Heart right ventricle (tissue), 16 donors: ENCODE measurements around the gene CHKA. TPM values are rescaled to one million over a fixed set of nuclear protein-coding genes. Genes with fewer than 3 reads are reported as not detected.
A peak's percentile ranks its signal among the peaks of the same experiment; 100 is the strongest.

Experiments
- ATAC-seq, 8 donors: fragments of 200-7000 bp; cut with Tn5 transposase; one replicate each; pipeline ENCODE4 v1.9.1; 2020; ENCODE audit warnings: mild to moderate bottlenecking in 8 of 8, moderate library complexity in 8 of 8, moderate number of reproducible peaks in 1 of 8
- DNase-seq, 2 donors: peaks; one replicate each; pipeline ENCODE4 v3.0.0-alpha.2; 2020
- H3K27ac ChIP-seq, 10 donors: fragments of 200-600 bp; sonication (generic) in 2 of 10; one replicate each; pipeline versions ENCODE4 v1.5.0 to v1.8.0; 2020 to 2022; ENCODE audit warnings: mild to moderate bottlenecking in 3 of 10
- H3K27me3 ChIP-seq, 7 donors: fragments of 200-600 bp; one replicate each; pipeline ENCODE4 v1.8.0; 2021 to 2022; ENCODE audit warnings: mild to moderate bottlenecking in 2 of 7
- H3K36me3 ChIP-seq, 9 donors: fragments of 200-600 bp; sonication (generic) in 1 of 9; one replicate each; pipeline versions ENCODE4 v1.5.0 to v1.8.0; 2020 to 2022; ENCODE audit warnings: mild to moderate bottlenecking in 2 of 9
- H3K4me1 ChIP-seq, 9 donors: fragments of 200-600 bp; sonication (generic) in 1 of 9; one replicate each; pipeline versions ENCODE4 v1.5.0 to v1.8.0; 2020 to 2022; ENCODE audit warnings: mild to moderate bottlenecking in 4 of 9
- H3K4me3 ChIP-seq, 10 donors: fragments of 200-600 bp; sonication (generic) in 2 of 10; one replicate each; pipeline versions ENCODE4 v1.5.0 to v1.8.0; 2020 to 2022; ENCODE audit warnings: mild to moderate bottlenecking in 7 of 10, moderate library complexity in 2 of 10
- H3K9me3 ChIP-seq, 11 donors: fragments of 200-600 bp in 10 of 11; sonication (generic) in 2 of 11; one replicate each; pipeline versions ENCODE4 v1.5.0 to v1.8.0; 2013 to 2022; ENCODE audit warnings: mild to moderate bottlenecking in 2 of 11, control low read depth in 1 of 11, moderate library complexity in 1 of 11
- CTCF ChIP-seq, 9 donors: fragments of 200-600 bp; sonication (generic) in 2 of 9; IDR thresholded peaks; one replicate each; pipeline versions ENCODE4 v1.5.0 to v1.8.0; 2021 to 2022; ENCODE audit warnings: antibody characterized with exemption in 9 of 9, mild to moderate bottlenecking in 5 of 9, moderate library complexity in 1 of 9
- WGBS, 2 donors: extraction: QIAGEN DNeasy Blood & Tissue Kit; methylation state at CpG; one replicate each; pipeline ENCODE4 v1.1.7; 2013; ENCODE audit warnings: inconsistent platforms in 1 of 2; 5-methylcytosine and 5-hydroxymethylcytosine counted together
- intact Hi-C, 10 donors: fragments of 100-400 bp; cut with DNase I; formaldehyde crosslinking; loops; one replicate each; pipeline versions ENCODE4 v1.11.1 to v1.14.2; 2022
- polyA plus RNA-seq, 2 donors: library from polyadenylated mRNA; stranded (reverse); fragments of 200-250 nt; gene quantifications; one replicate each; pipeline ENCODE4 v1.2.3, GENCODE V29; 2013
- total RNA-seq, 10 donors: library from RNA; stranded (reverse); fragmentation: NEBNext Ultra II Directional in 3 of 10; extraction: Animal tissue kit (Norgen Biotek cat#: 25700) in 3 of 10; gene quantifications; one replicate each; pipeline versions ENCODE4 v1.2.1 to v1.2.4, GENCODE V29; 2021 to 2023
- donor health status: Arrhythmogenic right ventricular cardiomyopathy.
- donor health status: ischemic (EF 13 %, LVEDD 7.1; RV severe dilation, severe dysfunction).
- donor health status: healthy with polysubstance abuse.
- donor health status: DM: no; HTN: yes; CAD: no.
- donor health status: DM: no; HTN: no; CAD: no.
- donor health status: ischemic (EF 25% LVEDD 6.9; RV normal size, moderate dysfunction).
- donor health status: ischemic (EF 25% LVEDD 5.7; RV mildly dilated, moderate dysfunction).
- donor health status: healthy.
- donor health status: DM: yes; HTN: yes; CAD: no.
- donor health status: Ischemic cardiomyopathy.
- donor health status: ischemic (EF 35%, LVEDD 5.7; RV mildly dilated, moderate dysfunction).
- donor health status: nonischemic (EF 11% LVEDD 7.7; RV severe dilation, severe dysfunction).
- donor health status: DM: yes; HTN: yes; CAD: no.
- donor health status: PGD.
- donor health status: ischemic (EF 29% LVEDD 5.4; RV normal size, mild dysfunction).
- donor health status: nonischemic (EF 23%, LVEDD 6.1; RV moderate dilation, normal function).

Gene CHKA
- total and polyA plus RNA-seq, 12 donors = 7.0 to 66.1 (median 9.6) TPM

GRCh38 chr11:68008381-68009337 is 112.5 kb downstream of the CHKA start:
- H3K27ac ChIP-seq = peak overlapping the region in 2 of 10 donors; percentile 85 to 95
- peak in 1 of 2 donors; percentile 21 for DNase-seq
- H3K9me3 ChIP-seq = no peaks in the 10 kb centered on the region
- no peak for TF ChIP-seq CTCF (IDR thresholded peaks at IDR 0.05)
- H3K4me3 ChIP-seq = no peak overlapping the region
- WGBS, 2 donors = 67 to 74% methylated on average over 27 of the region's 27 CpGs
- ATAC-seq = no peak
- H3K27me3 ChIP-seq = no peaks in the 10 kb centered on the region
- peaks cover 10 to 59% (median 28%) of the 10 kb centered on the region in 9 donors for H3K4me1 ChIP-seq
- intact Hi-C loops = loop anchor here in 2 of 10 donors (10.0 kb wide), 1 partner anchor 196 kb away; no protein-coding TSS in a partner anchor
- H3K36me3 ChIP-seq = no peaks in the 10 kb centered on the region

DNA sequence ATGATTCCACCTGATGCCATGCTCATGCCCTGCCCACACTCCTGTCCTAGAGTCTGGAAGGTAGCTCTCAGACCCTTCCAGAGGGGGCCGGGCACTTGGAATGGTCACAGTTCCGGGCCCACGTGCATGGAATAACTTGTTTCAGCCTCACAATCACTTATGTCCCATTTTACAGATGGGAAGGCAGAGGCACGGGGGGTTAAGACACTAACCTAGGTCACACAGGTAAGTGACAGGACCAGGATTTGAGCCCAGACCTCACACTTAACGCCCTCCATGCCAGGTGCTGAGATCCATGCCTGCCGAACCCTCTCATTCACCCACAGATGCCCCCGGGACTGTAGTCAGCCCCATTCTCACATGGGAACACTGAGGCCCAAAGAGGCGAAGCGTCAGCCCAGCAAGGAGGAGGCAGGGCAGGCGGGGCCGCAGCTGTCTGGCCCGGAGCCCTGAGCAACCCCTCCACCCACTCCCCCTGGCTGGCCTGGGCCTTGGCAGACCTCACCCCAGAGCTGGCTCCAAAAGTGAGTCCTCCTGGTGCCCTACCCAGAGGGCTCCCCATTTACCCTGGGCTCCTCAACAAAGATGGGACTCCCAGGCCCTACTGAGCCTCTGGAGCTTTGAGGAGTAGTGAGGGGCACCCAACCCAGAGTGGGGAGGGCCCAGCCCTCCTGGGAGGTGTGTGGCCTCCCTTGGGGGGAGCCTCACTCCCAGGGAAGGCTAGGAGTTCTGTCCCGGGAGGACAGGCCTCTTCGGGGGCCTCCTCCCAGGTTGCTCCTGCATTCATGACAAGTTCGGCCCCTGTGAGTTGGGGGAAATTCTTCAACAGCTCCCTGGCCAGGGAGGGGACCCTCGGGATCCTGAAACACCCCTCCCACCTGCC is 113.4 kb downstream of the CHKA start:
- intact Hi-C loops = loop anchor here in 2 of 10 donors (10.0 kb wide), 1 partner anchor 197 kb away; no protein-coding TSS in a partner anchor
- no peak for ATAC-seq
- Histone ChIP-seq H3K4me3 (no peak overlapping the region), H3K27me3 (no peaks in the 10 kb centered on the region), H3K36me3 (no peaks in the 10 kb centered on the region), H3K9me3 (no peaks in the 10 kb centered on the region), H3K4me1 (peaks cover 10 to 60% (median 34%) of the 10 kb centered on the region in 9 donors), H3K27ac (no peak overlapping the region)
- no peak for TF ChIP-seq CTCF (IDR thresholded peaks at IDR 0.05)
- WGBS, 2 donors = 92 to 93% methylated on average over 16 of the region's 16 CpGs
- no peak for DNase-seq

- Histone ChIP-seq H3K27ac (no peak overlapping the region), H3K4me3 (no peak overlapping the region), H3K36me3 (no peaks in the 10 kb centered on the region), H3K27me3 (no peaks in the 10 kb centered on the region), H3K4me1 (peaks cover 10 to 56% (median 34%) of the 10 kb centered on the region in 9 donors), H3K9me3 (no peaks in the 10 kb centered on the region)
- DNase-seq (peak in 1 of 2 donors; percentile 4), ATAC-seq (no peak)
- 98% methylated on average over 7 of the region's 7 CpGs for WGBS, 2 donors
- intact Hi-C loops = loop anchor here in 2 of 10 donors (10.0 kb wide), 1 partner anchor 198 kb away; no protein-coding TSS in a partner anchor
- TF ChIP-seq CTCF (IDR thresholded peaks at IDR 0.05) = no peak
These were observed 114.5 kb downstream of the CHKA start for GRCh38 chr11:68006606-68007166.
